Mucosa of descending colon (tissue), 3 donors: ENCODE data around the gene PLD5. TPM values are rescaled to one million over a fixed set of nuclear protein-coding genes. Genes with fewer than 3 reads are reported as not detected.
"Not testable (repeated sequence)": the region's sequence is repeated elsewhere in the genome, so short reads cannot be mapped to it uniquely, and the experiment has no call there.

Experiments
- ATAC-seq: fragments of 200-7000 bp; cut with Tn5 transposase; one replicate; pipeline ENCODE4 v1.9.1; 2020; ENCODE audit warnings: mild to moderate bottlenecking, moderate library complexity
- DNase-seq, 3 donors: peaks; one replicate each; pipeline ENCODE4 v3.0.0-alpha.2; 2020
- H3K36me3 ChIP-seq: fragments of 200-600 bp; one replicate; pipeline ENCODE4 v1.8.0; 2021; ENCODE audit warnings: low read depth, mild to moderate bottlenecking
- H3K4me1 ChIP-seq: fragments of 200-600 bp; one replicate; pipeline ENCODE4 v1.8.0; 2021; ENCODE audit warnings: low read depth, mild to moderate bottlenecking
- H3K4me3 ChIP-seq: fragments of 200-600 bp; one replicate; pipeline ENCODE4 v1.8.0; 2021; ENCODE audit warnings: mild to moderate bottlenecking
- H3K9me3 ChIP-seq: fragments of 200-600 bp; one replicate; pipeline ENCODE4 v1.8.0; 2021; ENCODE audit warnings: mild to moderate bottlenecking
- CTCF ChIP-seq: fragments of 200-600 bp; IDR thresholded peaks from one replicate; pipeline ENCODE4 v1.8.0; 2022; ENCODE audit warnings: antibody characterized with exemption, mild to moderate bottlenecking
- intact Hi-C, 2 donors: fragments of 100-400 bp; cut with DNase I in 1 of 2; cut with micrococcal nuclease in 1 of 2; formaldehyde crosslinking; loops; one replicate each; pipeline versions ENCODE4 v1.11.0 to v1.11.1; 2022; cut with DNase I, micrococcal nuclease
- total RNA-seq, 3 donors: library from RNA; stranded (reverse); fragmentation: NEBNext Ultra II Directional in 2 of 3; extraction: Animal tissue kit (Norgen Biotek cat#: 25700) in 2 of 3; gene quantifications; one replicate each; pipeline versions ENCODE4 v1.2.1 to v1.2.4, GENCODE V29; 2021 to 2023
- donor health status: DM: no; HTN: no; CAD: no; lungs with moderate emphysema.
- donor health status: DM: no; HTN: no; CAD: no.
- donor health status: DM: no; HTN: yes; CAD: no.

PLD5 gene
- total RNA-seq, 3 donors from 2014 or later: 0.54 TPM; not detected in 2

DNA sequence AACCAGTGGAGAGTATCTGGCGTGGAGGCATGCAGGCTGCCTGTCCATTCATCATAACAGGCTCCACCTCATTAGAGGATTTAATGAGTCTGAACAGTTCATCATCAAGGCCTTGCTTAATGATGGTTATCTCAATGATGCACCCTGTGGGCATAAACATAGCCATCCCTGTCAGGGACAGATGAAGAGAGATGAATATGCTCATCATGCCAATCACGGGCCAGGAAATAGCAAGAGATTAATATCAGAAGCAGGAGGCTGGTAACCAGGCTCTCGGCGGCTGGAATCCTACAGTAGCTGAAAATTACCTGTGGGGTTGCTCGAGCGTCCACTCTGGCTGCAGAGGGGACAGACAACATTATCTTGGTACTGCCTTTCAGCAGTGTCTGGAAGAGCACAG, 247.7 kb downstream of the PLD5 start:
- DNase-seq, ATAC-seq, intact Hi-C loops: not testable (repeated sequence)

DNA sequence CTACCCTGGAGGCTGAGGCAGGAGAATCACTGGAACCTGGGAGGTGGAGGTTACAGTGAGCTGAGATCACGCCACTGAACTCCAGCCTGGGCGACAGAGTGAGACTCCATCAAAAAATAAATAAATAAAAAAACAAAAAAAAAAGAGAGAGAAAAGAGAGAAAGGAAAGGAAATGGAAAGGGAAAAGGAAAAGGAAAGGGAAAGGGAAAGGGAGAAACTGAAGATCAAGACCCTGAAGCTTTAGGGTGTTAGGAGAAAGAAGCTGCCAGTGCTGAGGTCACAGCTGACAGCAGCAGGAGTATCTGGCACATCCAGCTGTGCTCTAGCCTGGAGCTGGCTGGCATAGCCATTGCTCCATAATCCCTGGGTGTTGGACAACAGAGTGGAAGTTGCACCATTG, 257.5 kb downstream of the PLD5 start:
- DNase-seq, intact Hi-C loops, ATAC-seq: not testable (repeated sequence)

More for the DNA sequence above, 247.7 kb downstream of the PLD5 start:
- H3K4me3 ChIP-seq, H3K36me3 ChIP-seq, H3K9me3 ChIP-seq, H3K4me1 ChIP-seq: not testable (repeated sequence)

GRCh38 chr1:242264419-242264818, 260.1 kb downstream of the PLD5 start:
- ATAC-seq, H3K36me3 ChIP-seq, H3K4me3 ChIP-seq, DNase-seq, intact Hi-C loops, H3K4me1 ChIP-seq: not testable (repeated sequence)
- peaks cover 26% of the 10 kb centered on the region for H3K9me3 ChIP-seq

More for the DNA sequence above, 257.5 kb downstream of the PLD5 start:
- not testable (repeated sequence) for H3K4me1 ChIP-seq, H3K36me3 ChIP-seq, H3K4me3 ChIP-seq
- peaks cover 12% of the 10 kb centered on the region for H3K9me3 ChIP-seq

DNA sequence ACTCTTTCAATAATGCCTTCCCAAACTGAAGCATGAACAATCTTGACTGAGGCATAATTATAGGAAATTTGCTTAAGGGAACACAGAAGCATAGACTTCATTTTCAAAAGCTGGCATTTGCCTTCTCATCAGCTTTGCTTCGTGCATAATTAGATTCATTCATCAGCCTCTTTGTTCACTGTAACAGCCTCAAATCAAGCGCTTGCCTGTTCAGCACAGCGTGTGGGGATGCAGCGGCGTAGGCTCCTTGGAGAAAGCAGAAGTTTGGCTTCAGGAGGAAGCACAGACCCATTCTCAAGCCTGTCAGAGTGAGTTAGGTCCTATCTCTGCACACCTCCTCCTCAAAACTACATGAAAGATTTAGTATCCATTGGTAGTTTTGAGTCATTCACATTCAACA, 279.2 kb downstream of the PLD5 start:
- no peak for TF ChIP-seq CTCF
- DNase-seq (no peak), ATAC-seq (no peak)
- Histone ChIP-seq H3K9me3 (no peaks in the 10 kb centered on the region), H3K4me3 (no peak overlapping the region), H3K4me1 (no peaks in the 10 kb centered on the region), H3K36me3 (no peaks in the 10 kb centered on the region)
- intact Hi-C loops: no loop called here

DNA sequence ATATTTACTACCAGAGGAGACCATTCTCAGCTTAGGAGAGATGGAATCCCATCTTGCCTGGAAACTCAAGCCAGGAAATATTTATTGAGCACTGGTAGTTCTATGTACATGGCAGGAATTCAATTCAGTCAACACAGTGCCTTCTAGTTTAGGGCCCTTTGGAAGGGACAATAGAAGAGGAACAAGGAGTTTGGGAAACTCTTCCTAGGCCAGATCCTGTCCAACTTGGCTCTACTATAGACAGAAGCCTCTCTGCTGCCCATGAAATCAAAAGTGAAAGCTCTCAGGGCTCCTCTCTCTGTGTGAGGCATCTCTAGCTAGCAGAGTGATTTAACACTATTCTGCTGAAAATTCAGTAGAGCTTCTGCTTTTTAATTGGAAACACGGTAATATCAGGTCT, 281.0 kb downstream of the PLD5 start:
- TF ChIP-seq CTCF: no peak
- DNase-seq (no peak), ATAC-seq (no peak)
- Histone ChIP-seq H3K9me3 (no peaks in the 10 kb centered on the region), H3K4me3 (no peak overlapping the region), H3K4me1 (no peaks in the 10 kb centered on the region), H3K36me3 (no peaks in the 10 kb centered on the region)
- intact Hi-C loops: no loop called here

DNA sequence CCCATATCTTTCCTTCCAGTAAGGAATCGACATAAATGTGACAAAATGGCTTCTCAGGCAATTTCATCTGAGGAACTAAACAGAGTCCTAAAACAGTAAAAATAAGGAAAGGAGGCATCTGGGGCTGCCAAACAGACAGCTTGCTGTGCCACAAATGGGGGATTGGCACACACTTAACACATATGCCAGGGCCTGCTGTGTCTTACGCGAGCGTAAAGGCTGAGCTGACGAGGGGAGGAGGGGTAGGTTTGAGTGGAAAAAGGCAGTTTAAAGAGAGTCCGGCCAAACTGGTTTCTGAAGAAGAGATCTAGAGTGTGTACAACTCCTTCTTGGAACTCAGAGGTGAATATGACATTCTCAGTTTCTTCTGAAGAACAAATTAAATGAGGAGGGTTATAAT, 281.5 kb downstream of the PLD5 start:
- intact Hi-C loops: no loop called here
- no peak overlapping the region for H3K4me3 ChIP-seq
- H3K4me1 ChIP-seq: no peaks in the 10 kb centered on the region
- no peaks in the 10 kb centered on the region for H3K9me3 ChIP-seq
- no peaks in the 10 kb centered on the region for H3K36me3 ChIP-seq
- ATAC-seq (no peak), DNase-seq (no peak)
- TF ChIP-seq CTCF: no peak

GRCh38 chr1:242241936-242242335, 282.6 kb downstream of the PLD5 start:
- ATAC-seq (no peak), DNase-seq (no peak)
- no peak for TF ChIP-seq CTCF

More at GRCh38 chr1:242241936-242242335, 282.6 kb downstream of the PLD5 start:
- Histone ChIP-seq H3K4me1 (no peaks in the 10 kb centered on the region), H3K9me3 (no peaks in the 10 kb centered on the region), H3K4me3 (no peak overlapping the region), H3K36me3 (no peaks in the 10 kb centered on the region)
- intact Hi-C loops: no loop called here
